Stimulated activated CD4-positive, alpha-beta T cell treated with anti-CD3 and anti-CD28 coated beads, Interleukin-15, amount 100 ng/mL, for 1 hour (primary cell): ENCODE results near the gene TOM1L2.
"Not testable (repeated sequence)": the region's sequence is repeated elsewhere in the genome, so short reads cannot be mapped to it uniquely, and the experiment has no call there.

Experiments used
- DNase-seq, 2 donors: peaks; one replicate each; pipeline ENCODE4 v3.0.0-alpha.2; 2020; ENCODE audit warnings: low read depth in 1 of 2, low spot score in 1 of 2

The TOM1L2 gene

DNA sequence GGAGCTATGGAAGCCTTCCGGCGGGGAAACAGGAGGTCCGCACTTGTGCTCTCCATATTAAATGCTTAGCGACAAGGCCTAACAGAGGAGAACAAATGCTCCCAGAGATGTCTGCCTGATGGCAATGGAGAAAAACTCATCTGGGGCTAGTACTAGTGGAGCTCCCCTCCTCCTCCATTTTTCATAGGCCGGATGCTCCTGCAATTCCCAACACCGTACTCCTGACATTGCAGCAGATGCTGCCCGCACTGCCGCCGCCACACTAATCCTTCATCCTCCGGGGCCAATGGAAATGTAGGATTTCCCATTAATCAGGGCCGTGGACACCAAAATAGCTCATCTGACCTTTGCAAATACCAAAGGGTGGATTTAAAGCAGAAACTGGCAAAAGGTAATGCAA, 27.5 kb downstream of the TOM1L2 start:
- no peak for DNase-seq

DNA sequence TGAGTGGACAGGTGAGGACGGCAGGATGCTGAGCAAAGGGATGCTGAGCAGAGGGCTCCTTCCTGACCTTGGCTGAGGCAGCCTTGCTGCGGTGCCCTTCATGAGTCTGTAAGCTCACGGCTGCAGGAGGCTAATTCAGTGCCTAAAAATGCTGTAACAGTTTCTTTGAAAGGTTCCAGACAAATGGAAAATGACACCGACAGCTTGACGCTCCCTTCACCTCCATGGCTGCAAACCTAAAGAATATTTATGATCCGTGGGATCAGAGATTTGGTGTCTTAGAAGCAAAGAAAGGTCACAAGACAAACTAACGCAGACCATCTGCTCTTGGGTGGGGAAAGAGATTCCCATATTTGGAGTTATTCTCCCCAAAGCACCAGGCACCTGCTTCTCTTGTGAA, 28.0 kb downstream of the TOM1L2 start:
- DNase-seq = no peak

DNA sequence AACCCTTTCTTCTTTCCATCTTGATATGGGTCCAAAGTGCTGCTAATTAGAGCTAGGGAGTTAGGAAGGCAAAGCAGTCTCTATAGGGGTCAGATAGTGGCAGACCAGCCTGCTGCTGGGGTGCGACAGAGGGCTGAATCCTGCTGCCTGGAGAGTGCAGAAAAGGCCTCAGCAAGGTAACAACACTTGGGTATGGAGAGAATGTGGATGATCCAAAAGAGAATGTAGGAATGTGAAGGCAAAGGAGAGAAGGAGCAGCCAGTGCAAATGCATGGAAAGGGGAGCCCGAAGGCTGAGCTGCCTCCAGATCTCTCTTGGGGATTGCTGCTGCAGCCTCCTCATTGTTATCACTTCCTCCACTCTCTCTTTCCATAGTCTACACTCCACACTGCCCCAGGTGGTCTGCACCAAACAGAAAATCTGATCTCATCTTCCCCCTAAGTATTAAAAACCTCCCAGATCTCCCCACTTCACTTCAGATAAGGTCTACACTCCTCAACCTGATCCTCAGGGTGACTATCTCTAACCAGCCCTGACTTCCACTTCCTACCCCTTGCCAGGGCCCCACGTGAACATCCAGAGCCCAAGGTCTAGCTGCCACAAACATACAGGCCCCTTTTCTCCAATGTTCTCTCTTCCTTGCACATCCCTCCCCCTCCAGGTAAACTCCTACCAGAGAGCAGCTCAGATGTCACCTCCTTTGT, 28.8 kb downstream of the TOM1L2 start:
- no peak for DNase-seq

DNA sequence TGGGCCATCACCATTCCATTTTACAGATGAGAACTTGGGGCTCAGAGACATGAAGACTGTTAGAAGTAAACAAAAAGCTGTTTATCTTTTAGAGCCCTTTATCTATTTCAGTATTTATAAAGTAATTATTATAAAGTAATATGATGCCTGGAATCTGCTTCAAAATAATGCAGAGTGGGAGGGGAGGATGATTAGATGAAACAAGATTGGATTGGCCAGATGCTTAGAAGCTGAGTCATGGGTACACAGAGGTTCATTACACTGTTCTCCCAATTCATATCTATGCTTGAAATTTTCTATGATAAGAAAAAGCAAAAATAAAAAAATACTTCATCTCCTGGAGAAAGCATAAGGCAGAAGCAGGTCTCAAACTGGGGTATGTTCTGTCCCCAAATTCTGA, 29.4 kb downstream of the TOM1L2 start:
- DNase-seq = no peak

DNA sequence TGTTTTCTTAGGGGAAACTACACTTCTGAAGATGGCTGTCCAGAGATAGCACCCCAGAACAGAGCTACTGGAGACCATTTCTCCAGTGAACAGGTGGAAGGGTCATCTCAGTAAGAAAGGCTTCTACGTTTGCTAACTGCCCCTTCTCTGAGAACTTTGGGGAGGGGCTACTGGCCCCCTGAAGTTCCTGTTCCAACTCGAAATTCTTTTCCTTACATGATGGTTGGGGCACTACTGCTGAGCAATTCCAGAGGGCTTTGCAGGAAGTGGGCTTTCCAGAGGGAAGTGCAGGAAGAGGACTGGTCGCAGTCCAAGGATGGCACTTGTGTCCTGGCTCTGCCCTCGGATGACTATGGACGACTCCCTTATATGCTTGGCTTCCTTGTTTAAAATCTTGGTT, 31.2 kb downstream of the TOM1L2 start:
- no peak for DNase-seq

DNA sequence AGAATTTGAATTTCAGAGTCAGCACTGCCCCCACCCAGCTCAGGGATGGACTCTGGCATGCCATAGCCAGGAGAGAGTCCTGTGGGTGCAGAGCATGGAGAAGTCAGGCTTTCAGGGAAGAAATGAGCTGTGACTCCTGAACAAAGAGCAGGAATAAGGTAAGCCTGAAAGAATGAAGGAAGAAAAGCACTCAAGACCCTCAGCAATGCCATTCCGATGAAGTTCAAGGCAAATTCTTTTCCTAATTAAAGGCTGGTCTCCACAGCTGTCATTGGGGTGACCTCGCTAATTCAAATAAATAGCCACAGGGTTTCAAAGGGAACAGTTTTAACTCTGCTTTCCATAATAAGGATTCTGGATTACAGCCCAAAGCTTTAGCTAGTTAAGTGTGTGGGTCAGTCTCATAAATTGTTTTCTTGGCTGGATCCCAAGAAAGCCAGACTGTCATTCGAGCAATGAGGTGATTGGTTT, 31.7 kb downstream of the TOM1L2 start:
- no peak for DNase-seq

DNA sequence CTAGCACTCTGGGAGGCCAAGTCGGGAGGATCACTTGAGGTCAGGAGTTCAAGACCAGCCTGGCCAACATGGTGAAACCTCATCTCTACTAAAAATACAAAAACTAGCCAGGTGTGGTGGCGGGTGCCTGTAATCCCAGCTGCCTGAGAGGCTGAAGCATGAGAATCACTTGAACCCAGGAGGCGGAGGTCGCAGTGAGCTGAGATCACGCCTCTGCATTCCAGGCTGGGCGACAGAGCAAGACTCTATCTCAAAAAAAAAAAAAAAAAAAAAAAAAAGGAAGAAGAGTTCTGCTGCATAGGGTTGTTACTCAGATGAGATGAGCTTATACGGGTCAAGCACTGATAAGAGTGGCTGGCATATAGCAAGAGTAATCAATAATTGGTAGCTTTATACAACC, 32.3 kb downstream of the TOM1L2 start:
- not testable (repeated sequence) for DNase-seq

DNA sequence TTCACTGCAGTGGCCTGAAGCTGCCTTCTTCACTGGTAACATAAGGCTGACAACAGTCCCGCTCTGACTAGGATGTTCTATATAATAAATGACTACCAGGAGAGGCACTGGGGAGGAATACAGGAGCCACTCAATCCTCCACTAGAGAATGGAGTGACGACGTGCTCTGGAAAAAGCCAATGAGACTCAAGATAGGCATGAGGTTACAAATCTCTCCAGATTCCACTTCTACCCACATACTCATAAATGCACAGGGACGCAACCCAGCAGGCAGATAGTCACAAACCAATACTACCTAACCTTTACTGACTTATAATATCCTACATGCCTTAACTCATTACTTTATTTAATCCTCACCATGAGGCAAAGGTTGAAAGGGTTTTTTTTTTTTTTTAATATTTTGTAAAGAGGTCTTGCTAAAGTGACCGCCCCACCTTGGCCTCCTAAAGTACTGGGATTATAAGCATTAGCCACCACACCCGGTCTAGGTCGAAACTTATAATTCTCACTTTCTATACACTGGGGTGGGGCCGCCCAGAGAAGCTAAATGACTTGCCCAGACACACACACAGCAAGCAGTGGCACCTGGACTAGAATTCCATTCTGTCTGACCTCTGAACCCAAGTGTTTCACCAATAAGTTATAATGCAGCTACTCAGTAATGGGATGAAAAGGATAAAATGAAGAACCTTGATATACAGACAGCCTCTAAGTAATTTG, 33.7 kb downstream of the TOM1L2 start:
- DNase-seq = no peak

DNA sequence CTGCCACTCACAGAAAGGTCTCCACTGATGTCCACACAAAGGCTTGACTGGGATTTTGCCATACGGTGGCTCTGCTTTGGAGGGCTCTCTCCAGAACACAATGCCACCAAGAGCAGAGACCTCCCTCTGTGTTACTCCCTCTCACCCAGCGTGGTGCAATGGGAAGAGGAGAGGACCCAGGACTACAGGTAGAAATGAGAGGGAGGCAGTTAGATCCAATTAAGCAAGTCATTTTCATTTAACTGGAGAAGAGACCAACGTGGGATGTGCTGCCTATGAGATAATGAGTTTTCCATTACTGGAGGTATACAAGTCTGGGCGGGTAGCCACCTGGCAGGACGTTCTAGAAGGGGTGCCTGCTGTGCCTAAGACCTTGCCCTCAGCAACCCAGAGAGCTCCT, 34.2 kb downstream of the TOM1L2 start:
- no peak for DNase-seq

DNA sequence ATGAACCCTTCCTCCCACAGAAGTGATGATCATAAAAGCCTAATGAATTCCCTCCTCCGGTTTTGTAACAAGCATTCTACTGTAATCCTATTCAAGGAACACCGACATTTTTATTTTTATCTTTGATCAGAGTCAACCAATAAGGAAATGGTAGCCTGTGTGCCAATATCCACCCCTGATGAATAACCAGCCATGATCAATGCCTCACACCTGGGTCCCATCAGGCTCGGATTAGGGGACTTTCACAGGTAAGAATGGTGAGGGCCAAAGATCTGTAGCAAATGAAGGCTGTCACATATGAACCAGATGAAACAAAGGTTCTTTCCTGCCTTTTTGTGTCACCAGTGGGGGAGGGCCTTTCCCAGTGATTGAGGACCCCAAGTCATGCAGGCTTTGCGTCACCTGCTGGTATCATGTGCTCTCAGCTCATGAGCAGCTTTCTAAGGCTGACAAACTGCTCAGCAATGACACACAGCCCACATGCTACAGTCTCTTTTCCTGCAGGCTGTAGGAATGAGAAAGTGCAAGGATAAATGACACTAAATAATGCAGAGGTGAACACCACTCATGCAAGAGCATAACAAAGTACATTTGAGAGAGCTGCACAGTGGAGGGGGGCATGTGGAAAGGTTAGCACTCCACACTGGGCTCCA, 34.9 kb downstream of the TOM1L2 start:
- DNase-seq = no peak

DNA sequence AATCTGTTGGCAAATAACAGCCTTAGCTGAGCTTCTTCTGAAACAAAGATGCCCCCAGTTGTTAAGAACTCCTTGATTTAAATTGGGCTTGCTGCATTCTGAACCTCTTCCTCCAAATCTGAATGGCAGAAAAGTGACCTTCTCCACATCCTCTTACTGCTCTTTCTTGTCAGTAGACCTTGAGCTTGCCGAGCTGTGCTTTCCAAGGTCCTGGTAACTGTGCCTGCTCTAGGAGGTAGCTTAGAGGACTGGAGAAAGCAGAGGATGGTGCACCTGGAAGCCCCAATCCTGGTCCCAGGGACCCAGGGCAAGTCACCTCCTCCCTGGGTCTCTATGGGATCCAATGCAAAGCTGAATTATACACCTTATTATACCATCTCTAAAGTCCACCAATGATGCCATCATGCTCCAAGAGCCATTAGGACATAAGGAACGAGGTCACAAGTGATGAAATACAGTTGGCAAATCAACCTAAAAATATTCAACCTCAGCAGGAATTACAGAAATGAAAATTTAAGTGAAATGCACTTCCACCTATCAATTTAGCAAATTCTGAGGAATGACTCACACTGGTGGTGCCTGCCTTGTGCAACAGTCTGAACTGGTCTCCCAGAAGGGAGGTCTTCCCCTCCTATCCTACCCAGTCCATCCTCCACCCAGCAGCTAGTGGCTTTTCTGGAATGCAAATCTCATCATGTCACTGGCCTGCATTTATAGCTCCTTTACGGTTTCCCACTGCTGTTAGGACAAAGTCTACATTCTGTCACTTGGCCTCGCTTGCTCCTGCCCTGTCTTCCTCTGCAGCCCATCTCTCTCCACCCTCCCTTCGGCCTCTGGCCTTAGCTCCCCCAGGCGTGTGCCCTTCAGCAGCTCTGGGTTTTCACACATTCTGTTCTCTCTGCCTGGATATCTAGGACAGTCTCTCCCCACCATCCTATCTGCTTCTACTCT, 36.6 kb downstream of the TOM1L2 start:
- DNase-seq = no peak

DNA sequence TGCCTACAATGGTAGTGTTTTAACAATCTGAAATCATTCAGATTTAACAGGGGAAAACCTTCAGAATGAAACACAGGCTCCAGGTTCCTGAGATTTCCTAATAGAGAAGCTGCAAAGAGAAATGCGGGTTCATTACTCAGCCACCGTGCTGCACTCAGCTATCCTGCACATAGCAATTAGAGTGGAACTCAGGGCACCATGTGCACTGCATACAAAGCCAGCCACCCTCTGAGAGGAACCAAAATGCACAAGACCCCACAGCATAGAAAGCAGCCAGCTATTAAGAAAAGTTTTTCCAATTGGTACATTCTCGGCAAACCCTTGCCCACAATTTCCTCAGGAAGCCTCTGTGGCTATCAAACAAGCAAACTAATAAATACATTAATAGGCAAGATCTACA, 37.4 kb downstream of the TOM1L2 start:
- DNase-seq = no peak

DNA sequence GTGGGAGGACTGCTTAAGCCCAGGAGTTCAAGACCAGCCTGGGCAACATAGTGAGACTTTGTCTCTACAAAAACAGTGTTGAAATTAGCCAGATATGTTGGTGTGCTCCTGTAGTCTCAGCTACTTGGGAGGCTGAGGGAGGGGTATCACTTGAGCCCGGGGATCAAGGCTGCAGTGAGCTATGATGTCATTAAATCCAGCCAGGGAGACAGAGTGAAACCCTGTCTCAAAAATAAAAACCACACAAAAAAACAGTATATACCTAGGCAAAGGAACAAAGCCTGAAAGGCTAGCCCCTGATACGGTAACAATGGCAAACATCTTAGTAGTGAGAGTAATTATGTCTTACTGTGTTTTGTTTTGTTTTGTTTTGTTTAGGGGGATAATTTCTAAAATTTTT, 38.0 kb downstream of the TOM1L2 start:
- DNase-seq = no peak

DNA sequence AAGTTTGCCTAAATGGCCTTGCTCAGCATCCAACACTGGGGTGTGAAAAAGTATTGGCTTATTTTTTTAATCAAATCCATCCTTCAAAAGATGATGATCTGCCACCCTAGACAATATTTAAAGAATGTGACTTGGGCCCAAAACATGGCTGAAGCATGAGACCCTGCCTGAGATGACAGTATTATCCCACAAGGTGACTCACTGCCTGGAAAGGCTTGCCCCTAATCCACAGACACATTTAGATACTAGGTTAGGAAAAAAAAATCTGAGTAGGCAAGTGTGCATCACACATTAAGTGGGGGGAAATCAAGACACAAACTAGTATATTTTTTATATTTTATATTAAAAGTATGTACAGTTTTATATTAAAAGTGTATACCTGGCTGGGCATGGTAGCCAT, 38.4 kb downstream of the TOM1L2 start:
- no peak for DNase-seq

DNA sequence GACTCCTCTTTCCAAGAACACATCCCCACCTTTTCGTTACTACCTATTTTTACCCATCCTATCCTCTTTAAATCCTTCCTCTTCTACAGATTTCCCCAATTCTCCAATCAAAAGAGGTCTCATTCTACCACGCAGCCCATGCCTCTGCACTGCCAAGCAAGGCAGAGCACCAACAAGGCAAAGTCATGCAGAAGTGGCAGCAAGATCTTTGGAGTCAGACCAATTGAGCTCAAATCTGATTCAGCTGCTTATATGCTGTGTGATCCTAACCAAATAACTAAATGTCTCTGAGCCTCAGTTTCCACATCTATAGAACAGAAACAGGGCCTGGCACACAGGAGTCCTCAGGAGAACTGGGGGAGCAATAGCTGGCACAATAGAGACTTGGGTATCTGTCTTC, 41.0 kb downstream of the TOM1L2 start:
- DNase-seq = no peak

DNA sequence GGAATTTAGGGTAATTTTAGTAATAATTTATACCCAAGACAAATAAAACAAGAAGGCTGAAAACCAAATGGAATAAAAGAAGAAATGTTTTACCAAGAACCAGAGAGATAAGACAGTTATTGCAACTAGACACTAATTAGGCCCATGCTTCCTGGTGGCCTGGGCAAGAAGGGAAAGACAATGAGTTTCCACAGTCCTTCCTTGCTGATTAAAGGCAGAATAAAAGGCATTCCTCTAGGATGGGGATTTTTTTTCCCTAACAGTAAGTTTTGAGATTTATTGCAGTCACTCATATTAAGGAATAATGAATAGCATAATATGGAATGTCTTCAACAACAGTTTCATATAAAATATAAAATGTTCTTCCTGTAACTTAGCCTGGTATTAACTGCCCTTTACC, 41.5 kb downstream of the TOM1L2 start:
- no peak for DNase-seq

DNA sequence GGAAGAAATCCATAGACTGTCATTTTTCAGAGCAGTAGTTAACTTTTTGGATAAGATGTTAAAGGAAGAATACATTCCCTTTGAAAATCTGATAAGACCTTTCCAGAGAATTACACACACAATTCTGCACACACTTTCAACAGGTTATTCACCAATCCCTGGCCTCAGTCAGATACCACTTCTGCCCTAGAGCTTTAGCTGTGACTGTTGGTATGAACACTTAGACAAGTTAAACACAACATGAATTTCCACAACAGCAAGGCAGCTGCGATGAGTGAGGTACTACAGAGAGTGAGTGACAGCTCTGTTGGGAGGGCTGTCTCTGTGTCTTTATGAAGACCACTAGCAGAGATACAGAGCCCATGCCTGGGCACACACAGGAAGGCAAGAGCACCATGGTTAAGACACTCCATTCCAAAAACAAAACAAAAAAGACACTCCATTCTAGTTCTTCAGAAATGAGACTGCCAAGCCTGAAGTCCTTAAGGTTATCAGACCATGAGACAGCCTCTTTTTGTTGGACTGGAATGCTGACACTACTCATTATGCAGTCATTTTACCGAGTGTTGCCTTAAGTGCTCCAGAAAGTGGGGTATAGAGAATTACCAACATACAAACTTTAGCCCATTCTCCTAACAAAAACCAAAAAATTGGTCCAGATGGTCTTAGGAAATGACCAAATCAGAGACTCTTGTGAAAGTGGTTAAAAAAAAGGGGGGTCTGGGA, 42.4 kb downstream of the TOM1L2 start:
- no peak for DNase-seq

DNA sequence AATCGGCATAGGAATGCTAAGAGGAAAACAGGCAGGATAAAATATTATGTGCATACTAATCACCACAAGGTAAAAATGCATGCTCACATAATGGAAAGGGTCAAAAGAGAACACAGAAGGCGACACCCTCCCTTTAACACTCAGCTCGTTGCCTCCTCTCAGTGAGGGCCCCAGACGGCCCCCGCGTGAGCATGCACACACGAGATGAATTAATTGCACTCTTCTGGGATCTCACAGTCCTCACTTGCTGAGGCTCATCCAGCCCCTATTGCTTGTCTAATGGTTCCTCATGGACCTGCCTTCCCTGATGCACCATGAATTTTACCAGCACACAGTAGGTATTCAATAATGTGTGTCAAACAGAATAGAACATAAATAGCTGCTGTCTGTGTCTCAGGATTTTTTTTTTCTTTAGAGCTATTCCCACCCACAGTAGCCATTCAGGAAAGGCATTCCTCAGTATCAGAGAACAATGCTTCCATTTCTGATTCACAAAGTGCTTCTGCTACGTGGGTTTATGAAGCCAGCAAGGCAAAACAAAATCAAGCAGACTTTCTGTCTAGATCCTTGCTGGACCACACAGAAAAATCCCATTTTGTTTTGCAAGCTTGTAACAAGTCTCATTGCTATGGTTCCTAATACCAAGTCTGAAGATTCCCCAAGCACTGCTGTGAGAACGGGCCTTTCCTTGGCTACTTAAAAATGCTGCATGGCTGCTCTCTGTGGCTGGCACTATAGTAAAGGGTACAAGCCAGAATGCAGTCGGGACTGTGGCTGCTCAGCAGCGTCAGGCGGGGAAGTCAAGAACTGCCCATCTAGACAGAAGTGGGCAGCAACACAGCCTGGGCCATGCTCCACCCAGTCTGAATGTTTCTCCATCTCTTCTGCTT, 43.6 kb downstream of the TOM1L2 start:
- DNase-seq = no peak

DNA sequence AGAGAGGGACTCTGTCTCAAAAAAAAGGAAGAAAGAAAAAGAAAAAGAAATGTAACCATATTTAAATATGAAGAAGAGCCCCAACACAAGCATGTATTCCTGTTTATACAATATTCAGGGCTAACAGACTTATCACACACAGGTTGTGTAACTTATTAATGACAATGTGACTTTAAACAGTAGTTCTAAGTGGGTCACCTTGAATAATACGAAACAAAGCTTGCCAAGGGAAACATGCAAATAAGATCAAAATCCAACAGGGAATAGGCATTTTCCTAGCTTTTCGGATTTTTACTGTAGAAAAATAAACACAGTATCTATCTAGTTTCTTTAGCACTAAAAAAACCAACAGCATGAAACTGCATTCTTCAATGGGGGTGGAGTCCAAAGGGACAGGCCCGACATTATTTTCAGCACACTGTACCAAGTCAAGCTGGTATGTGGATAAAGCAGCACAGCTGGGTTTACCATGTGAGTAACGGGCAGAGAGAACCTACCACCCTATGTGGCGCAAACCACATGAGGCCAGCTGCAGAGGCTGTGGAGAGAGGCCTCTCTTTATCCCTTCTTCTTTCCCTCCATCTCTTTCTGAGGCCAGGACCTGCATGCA, 45.3 kb downstream of the TOM1L2 start:
- no peak for DNase-seq
